Neuronal stem cell (in vitro differentiated cells): Measurements from ENCODE around the gene SLMAP.

ENCODE experiments used
- DNase-seq: peaks from one replicate; pipeline ENCODE4 v3.0.0-alpha.2; 2013; ENCODE audit warnings: low spot score
- H2AFZ ChIP-seq: one replicate; pipeline ENCODE4 v1.6.1; 2013; ENCODE audit warnings: mild to moderate bottlenecking, low read length, inconsistent platforms
- H2AK5ac ChIP-seq: 2 replicates; pipeline ENCODE4 v1.6.1; 2013; ENCODE audit warnings: low read depth, mild to moderate bottlenecking, inconsistent platforms, low read length, moderate library complexity, mixed read lengths
- H2BK120ac ChIP-seq: 2 replicates; pipeline ENCODE4 v1.6.1; 2013; ENCODE audit warnings: low read depth, mild to moderate bottlenecking, inconsistent platforms, low read length, moderate library complexity, mixed read lengths
- H2BK12ac ChIP-seq: one replicate; pipeline ENCODE4 v1.6.1; 2013; ENCODE audit warnings: low read length, inconsistent platforms
- H2BK15ac ChIP-seq: 2 replicates; pipeline ENCODE4 v1.6.1; 2013; ENCODE audit warnings: mild to moderate bottlenecking, low read length, inconsistent platforms, mixed read lengths
- H2BK5ac ChIP-seq: one replicate; pipeline ENCODE4 v1.6.1; 2013; ENCODE audit warnings: inconsistent platforms, mild to moderate bottlenecking, low read length, moderate library complexity
- H3K14ac ChIP-seq: one replicate; pipeline ENCODE4 v1.6.1; 2013; ENCODE audit warnings: low read length, inconsistent platforms
- H3K18ac ChIP-seq: 2 replicates; pipeline ENCODE4 v1.6.1; 2013; ENCODE audit warnings: low read length, inconsistent platforms
- H3K23ac ChIP-seq: 2 replicates; pipeline ENCODE4 v1.6.1; 2013; ENCODE audit warnings: low read depth, mild to moderate bottlenecking, mixed read lengths, low read length, inconsistent platforms; ENCODE audit not compliant: poor library complexity
- H3K27ac ChIP-seq: replicated peaks from 3 replicates; pipeline ENCODE4 v1.5.1; 2013; ENCODE audit warnings: low read length, inconsistent platforms
- H3K27me3 ChIP-seq, 3 experiments: 2 replicates each; pipeline ENCODE4 v1.6.1; 2013; ENCODE audit warnings: low read length in 3 of 3, mild to moderate bottlenecking in 2 of 3, inconsistent platforms in 1 of 3, low read depth in 1 of 3, mixed read lengths in 1 of 3, moderate library complexity in 1 of 3; ENCODE audit not compliant: control insufficient read depth in 3 of 3, insufficient read depth in 3 of 3
- H3K36me3 ChIP-seq, 2 donors: replicated peaks in 1 of 2; 2 replicates each; pipeline ENCODE4 v1.6.1; 2013; ENCODE audit warnings: low read length in 2 of 2; ENCODE audit not compliant: control insufficient read depth in 2 of 2, insufficient read depth in 2 of 2
- H3K4ac ChIP-seq: 2 replicates; pipeline ENCODE4 v1.6.1; 2013; ENCODE audit warnings: inconsistent platforms, mild to moderate bottlenecking, low read length, moderate library complexity
- H3K4me1 ChIP-seq, 2 donors: 1 replicate in 1 of 2; 2 replicates in 1 of 2; pipeline ENCODE4 v1.6.1; 2013; ENCODE audit warnings: low read length in 2 of 2, low read depth in 1 of 2; ENCODE audit not compliant: control insufficient read depth in 2 of 2, insufficient read depth in 1 of 2
- H3K4me2 ChIP-seq: one replicate; pipeline ENCODE4 v1.6.1; 2013; ENCODE audit warnings: mild to moderate bottlenecking, low read length, inconsistent platforms; ENCODE audit not compliant: insufficient read depth, poor library complexity, severe bottlenecking
- H3K4me3 ChIP-seq, 2 donors: 2 replicates each; pipeline ENCODE4 v1.5.1; 2013; ENCODE audit warnings: low read length in 2 of 2, mild to moderate bottlenecking in 2 of 2, inconsistent platforms in 1 of 2, moderate library complexity in 1 of 2
- H3K79me1 ChIP-seq: one replicate; pipeline ENCODE4 v1.6.1; 2013; ENCODE audit warnings: low read depth, mild to moderate bottlenecking, inconsistent platforms, low read length, moderate library complexity
- H3K9ac ChIP-seq: one replicate; pipeline ENCODE4 v1.6.1; 2013; ENCODE audit warnings: mild to moderate bottlenecking, low read depth, low read length, inconsistent platforms; ENCODE audit not compliant: poor library complexity
- H3K9me3 ChIP-seq, 2 donors: replicated peaks in 1 of 2; 2 replicates each; pipeline versions ENCODE3 to v1.6.1; 2013; ENCODE audit warnings: low read length in 2 of 2, mild to moderate bottlenecking in 2 of 2, inconsistent platforms in 1 of 2, low read depth in 1 of 2, mixed read lengths in 1 of 2, moderate library complexity in 1 of 2; ENCODE audit not compliant: control insufficient read depth in 2 of 2, insufficient read depth in 1 of 2
- H4K8ac ChIP-seq: one replicate; pipeline ENCODE4 v1.6.1; 2013; ENCODE audit warnings: low read depth, mild to moderate bottlenecking, inconsistent platforms, low read length, moderate library complexity
- H4K91ac ChIP-seq: one replicate; pipeline ENCODE4 v1.6.1; 2013; ENCODE audit warnings: low read length, low read depth, mild to moderate bottlenecking, inconsistent platforms; ENCODE audit not compliant: poor library complexity
- WGBS, 2 donors: extraction: QIAGEN DNeasy Blood & Tissue Kit; methylation state at CpG; one replicate each; pipeline ENCODE4 v1.1.7; 2013; ENCODE audit warnings: missing lambda C conversion rate in 2 of 2, mixed read lengths in 1 of 2; ENCODE audit not compliant: insufficient read length in 2 of 2, insufficient replicate concordance in 1 of 2; ENCODE audit errors: extremely low coverage in 2 of 2; 5-methylcytosine and 5-hydroxymethylcytosine counted together

SLMAP gene

DNA sequence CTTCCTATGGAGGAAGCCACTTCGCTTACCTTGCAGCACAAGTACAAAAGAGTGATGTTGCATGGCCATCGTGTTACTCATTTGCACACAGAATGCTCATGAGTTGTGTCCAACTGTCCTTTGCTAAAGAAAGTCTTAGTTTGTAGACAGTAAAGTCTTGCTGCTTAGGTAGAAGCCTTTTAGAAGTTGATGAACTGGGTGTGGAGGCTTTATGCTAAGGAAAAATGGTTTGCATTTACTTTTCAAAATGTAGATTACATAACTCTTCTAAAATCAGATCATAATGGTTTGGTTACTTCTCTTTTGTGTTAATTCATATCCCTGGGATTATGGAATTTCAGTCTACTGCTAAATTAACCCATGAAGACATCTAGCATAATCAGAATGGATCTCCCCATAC, 167.6 kb downstream of the SLMAP start:
- no CpG with 5 or more reads among the region's 2 CpGs for WGBS, 2 donors
- H2AFZ ChIP-seq = no peak overlapping the region
- no peak overlapping the region for H2BK5ac ChIP-seq
- peaks cover 3 to 61% of the 10 kb centered on the region in 2 donors for H3K36me3 ChIP-seq
- H2BK15ac ChIP-seq = no peak overlapping the region
- no peaks in the 10 kb centered on the region for H3K27me3 ChIP-seq
- no peak overlapping the region for H2BK12ac ChIP-seq
- no peaks in the 10 kb centered on the region for H3K9me3 ChIP-seq
- no peaks in the 10 kb centered on the region for H3K4me1 ChIP-seq
- no peak overlapping the region for H3K23ac ChIP-seq
- H3K27ac ChIP-seq = no peak overlapping the region
- no peak overlapping the region for H3K18ac ChIP-seq
- DNase-seq = no peak
- H3K4me3 ChIP-seq = no peak overlapping the region
- no peak overlapping the region for H2AK5ac ChIP-seq
- no peaks in the 10 kb centered on the region for H3K79me1 ChIP-seq
- no peak overlapping the region for H4K91ac ChIP-seq
- no peak overlapping the region for H4K8ac ChIP-seq
- H3K4me2 ChIP-seq = no peak overlapping the region
- H2BK120ac ChIP-seq = no peak overlapping the region
- no peak overlapping the region for H3K4ac ChIP-seq
- H3K9ac ChIP-seq = no peak overlapping the region
- no peak overlapping the region for H3K14ac ChIP-seq

DNA sequence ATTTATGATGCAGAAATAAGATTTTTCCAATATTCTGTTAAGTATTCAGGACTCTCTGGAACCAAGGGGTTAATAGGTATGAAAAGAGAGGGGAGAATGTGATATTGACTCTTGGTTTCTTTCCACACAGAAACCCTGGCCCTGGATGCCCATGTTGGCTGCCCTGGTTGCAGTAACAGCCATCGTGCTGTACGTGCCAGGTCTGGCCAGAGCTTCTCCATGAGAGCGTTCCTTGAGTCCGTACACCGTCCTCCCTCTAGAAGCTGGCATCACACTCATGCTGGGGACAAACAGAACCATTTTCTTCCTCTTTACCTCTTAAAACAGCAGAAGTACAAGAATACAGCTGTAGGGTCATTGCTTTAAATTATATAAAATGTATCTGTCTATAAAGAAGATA, 171.1 kb downstream of the SLMAP start:
- Histone ChIP-seq H3K4me3 (no peak overlapping the region), H4K8ac (no peak overlapping the region), H2BK120ac (no peak overlapping the region), H4K91ac (no peak overlapping the region), H3K27me3 (no peaks in the 10 kb centered on the region), H3K14ac (no peak overlapping the region), H2BK5ac (no peak overlapping the region), H2AFZ (no peak overlapping the region), H3K9me3 (no peaks in the 10 kb centered on the region), H3K23ac (no peak overlapping the region), H3K27ac (no peak overlapping the region), H3K36me3 (peaks cover 0 to 46% of the 10 kb centered on the region in 2 donors), H3K9ac (no peak overlapping the region), H2BK15ac (no peak overlapping the region), H3K4me1 (no peaks in the 10 kb centered on the region), H3K79me1 (no peaks in the 10 kb centered on the region), H3K4ac (no peak overlapping the region), H2BK12ac (no peak overlapping the region), H3K4me2 (no peak overlapping the region), H3K18ac (no peak overlapping the region), H2AK5ac (no peak overlapping the region)
- DNase-seq = no peak
- no CpG with 5 or more reads among the region's 5 CpGs for WGBS, 2 donors

DNA sequence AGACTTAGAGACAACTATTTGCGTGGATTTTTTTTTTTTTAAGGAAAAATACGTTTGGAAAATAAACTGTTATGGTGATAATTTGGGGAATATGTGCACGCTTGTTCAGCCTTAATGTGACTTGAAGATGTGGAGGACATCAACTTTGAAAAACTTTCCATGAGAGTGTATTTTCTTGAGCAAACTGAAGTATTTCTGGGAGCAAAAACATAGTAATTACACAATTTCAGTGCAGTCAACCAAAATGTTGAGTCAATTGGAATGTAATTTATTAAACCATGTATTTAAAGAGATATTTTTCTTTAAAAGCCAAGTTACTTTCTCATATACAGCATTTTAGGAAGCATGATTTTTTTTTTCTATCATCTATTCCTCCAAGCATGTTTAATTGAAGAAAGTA, 171.8 kb downstream of the SLMAP start:
- Histone ChIP-seq H3K4ac (no peak overlapping the region), H2BK5ac (no peak overlapping the region), H2BK120ac (no peak overlapping the region), H3K36me3 (peaks cover 0 to 46% of the 10 kb centered on the region in 2 donors), H3K9ac (no peak overlapping the region), H3K14ac (no peak overlapping the region), H3K27ac (no peak overlapping the region), H3K79me1 (no peaks in the 10 kb centered on the region), H2AK5ac (no peak overlapping the region), H3K27me3 (no peaks in the 10 kb centered on the region), H3K18ac (no peak overlapping the region), H3K9me3 (no peaks in the 10 kb centered on the region), H4K8ac (no peak overlapping the region), H3K4me2 (no peak overlapping the region), H2BK15ac (no peak overlapping the region), H4K91ac (no peak overlapping the region), H2BK12ac (no peak overlapping the region), H2AFZ (no peak overlapping the region), H3K4me3 (no peak overlapping the region), H3K4me1 (no peaks in the 10 kb centered on the region), H3K23ac (no peak overlapping the region)
- 100% methylated on average over 1 of the region's 3 CpGs for WGBS, 2 donors
- DNase-seq = no peak

DNA sequence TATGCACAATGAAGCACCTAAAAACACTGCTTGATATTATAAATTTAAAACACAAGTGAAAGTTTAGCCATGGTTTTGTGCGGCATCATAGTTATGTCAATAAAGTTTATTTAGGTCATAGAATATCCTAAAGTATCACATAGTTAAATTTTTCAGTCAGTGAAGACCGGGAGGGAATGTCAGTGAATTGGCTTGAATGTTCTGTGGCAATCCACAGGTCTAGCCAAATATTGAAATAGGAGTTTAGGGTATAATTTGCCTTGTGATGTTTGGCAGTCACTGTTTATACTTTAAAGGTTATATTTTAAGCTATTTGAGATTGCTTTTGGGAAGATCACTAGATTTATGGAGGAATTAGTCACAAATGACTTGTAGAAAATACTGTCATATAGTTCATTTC, 172.4 kb downstream of the SLMAP start:
- H3K27ac ChIP-seq = no peak overlapping the region
- no peak overlapping the region for H3K4me2 ChIP-seq
- H3K27me3 ChIP-seq = no peaks in the 10 kb centered on the region
- H3K9ac ChIP-seq = no peak overlapping the region
- no peak overlapping the region for H2BK120ac ChIP-seq
- no peak overlapping the region for H3K4me3 ChIP-seq
- no peak overlapping the region for H3K18ac ChIP-seq
- H2BK5ac ChIP-seq = no peak overlapping the region
- no peak overlapping the region for H4K91ac ChIP-seq
- no peak overlapping the region for H2AK5ac ChIP-seq
- no peaks in the 10 kb centered on the region for H3K4me1 ChIP-seq
- H3K9me3 ChIP-seq = no peaks in the 10 kb centered on the region
- no peak overlapping the region for H2BK15ac ChIP-seq
- no peak overlapping the region for H4K8ac ChIP-seq
- no peak overlapping the region for H2BK12ac ChIP-seq
- H3K4ac ChIP-seq = no peak overlapping the region
- no peak overlapping the region for H2AFZ ChIP-seq
- no peak overlapping the region for H3K14ac ChIP-seq
- H3K36me3 ChIP-seq = peaks cover 0 to 40% of the 10 kb centered on the region in 2 donors
- no CpG with 5 or more reads among the region's 2 CpGs for WGBS, 2 donors
- H3K79me1 ChIP-seq = no peaks in the 10 kb centered on the region
- H3K23ac ChIP-seq = no peak overlapping the region
- DNase-seq = no peak
